OCI-LY1 (cell line): Measurements from ENCODE around the gene DAZAP2.
A peak's percentile ranks its signal among the peaks of the same experiment; 100 is the strongest.

ENCODE experiments used
- H2AFZ ChIP-seq: fragments of 200-600 bp; sonication (generic), shearing (Covaris generic); 2 replicates; pipeline ENCODE4 v1.6.0; 2014; ENCODE audit warnings: antibody characterized with exemption, mild to moderate bottlenecking, low read length
- H3F3A ChIP-seq: fragments of 200-600 bp; sonication (generic), shearing (Covaris generic); 2 replicates; pipeline ENCODE4 v1.6.0; 2014; ENCODE audit warnings: mild to moderate bottlenecking, antibody characterized with exemption, low read length, moderate library complexity; ENCODE audit not compliant: insufficient read depth
- H3K27ac ChIP-seq: fragments of 200-600 bp; sonication (generic); 2 replicates; pipeline ENCODE4 v1.5.1; 2014; ENCODE audit warnings: low read length, mixed run types, mild to moderate bottlenecking, low read depth; ENCODE audit not compliant: poor library complexity, severe bottlenecking
- H3K27me3 ChIP-seq: fragments of 200-600 bp; sonication (generic); 2 replicates; pipeline ENCODE4 v1.6.0; 2014; ENCODE audit warnings: antibody characterized with exemption, mild to moderate bottlenecking, low read length, moderate library complexity; ENCODE audit not compliant: insufficient read depth
- H3K36me3 ChIP-seq: fragments of 200-600 bp; sonication (generic); 2 replicates; pipeline ENCODE4 v1.6.1; 2014; ENCODE audit warnings: mild to moderate bottlenecking, antibody characterized with exemption, low read length, moderate library complexity, mixed read lengths; ENCODE audit not compliant: insufficient read depth
- H3K4me1 ChIP-seq: fragments of 200-600 bp; sonication (generic); 2 replicates; pipeline ENCODE4 v1.5.1; 2014; ENCODE audit warnings: mild to moderate bottlenecking, low read length, moderate library complexity; ENCODE audit not compliant: insufficient read depth, severe bottlenecking
- H3K4me2 ChIP-seq: fragments of 200-600 bp; sonication (generic), shearing (Covaris generic); 2 replicates; pipeline ENCODE4 v1.6.1; 2014; ENCODE audit warnings: low read length
- H3K4me3 ChIP-seq: fragments of 200-600 bp; sonication (generic); 2 replicates; pipeline ENCODE4 v1.5.1; 2014; ENCODE audit warnings: low read length, low read depth, mild to moderate bottlenecking, mixed read lengths; ENCODE audit not compliant: poor library complexity, severe bottlenecking
- H3K79me2 ChIP-seq: fragments of 200-600 bp; shearing (Covaris generic); 2 replicates; pipeline ENCODE4 v1.6.1; 2016; ENCODE audit warnings: mixed run types, low read length, mixed read lengths; ENCODE audit not compliant: insufficient read depth
- H3K9ac ChIP-seq: fragments of 200-600 bp; sonication (generic), shearing (Covaris generic); 2 replicates; pipeline ENCODE4 v1.6.1; 2014; ENCODE audit warnings: mild to moderate bottlenecking, low read length, mixed read lengths
- H3K9me2 ChIP-seq: fragments of 200-600 bp; sonication (generic), shearing (Covaris generic); 2 replicates; pipeline ENCODE4 v1.6.1; 2014; ENCODE audit warnings: low read depth, mild to moderate bottlenecking, low read length, mixed read lengths
- H3K9me3 ChIP-seq: fragments of 200-600 bp; shearing (Covaris generic); 2 replicates; pipeline ENCODE4 v1.6.1; 2014; ENCODE audit warnings: low read length, mixed read lengths
- H4K20me1 ChIP-seq: fragments of 200-600 bp; sonication (generic), shearing (Covaris generic); 2 replicates; pipeline ENCODE4 v1.6.0; 2016; ENCODE audit warnings: mild to moderate bottlenecking, low read length; ENCODE audit not compliant: insufficient read depth
- CTCF ChIP-seq: fragments of 200-600 bp; sonication (generic), shearing (Covaris generic); IDR thresholded peaks from 2 replicates; pipeline ENCODE4 v1.5.1; 2017; ENCODE audit warnings: mild to moderate bottlenecking, antibody characterized with exemption, low read length, moderate library complexity, mixed read lengths
- EZH2 ChIP-seq: fragments of 200-600 bp; sonication (generic), shearing (Covaris generic); IDR thresholded peaks from 2 replicates; pipeline ENCODE4 v1.8.0; 2017; ENCODE audit warnings: borderline replicate concordance, mixed run types, mild to moderate bottlenecking, antibody characterized with exemption, low read length, moderate library complexity, mixed read lengths

Gene DAZAP2

DNA sequence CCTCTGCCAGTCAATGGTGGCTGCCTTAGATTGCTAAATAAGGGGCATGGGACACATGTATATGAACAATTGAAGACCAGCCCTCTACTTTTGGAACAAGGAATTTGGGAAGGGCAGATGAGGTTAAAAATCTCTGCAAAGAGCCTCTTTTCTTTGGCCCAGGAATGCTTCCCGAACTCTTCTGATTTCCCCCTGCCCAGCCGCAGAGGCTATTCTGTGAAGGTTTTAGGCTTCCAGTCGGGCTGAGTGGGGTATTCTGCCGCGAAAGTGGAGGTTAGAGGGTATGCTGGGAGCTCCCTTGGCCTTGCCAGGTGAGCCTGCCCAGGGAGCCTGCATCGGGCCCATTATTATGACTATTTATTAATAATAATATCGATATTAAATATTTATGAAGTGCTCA is 22.0 kb upstream of the DAZAP2 start:
- Histone ChIP-seq H3K9me3 (no peaks in the 10 kb centered on the region), H2AFZ (no peak overlapping the region), H3K79me2 (no peaks in the 10 kb centered on the region), H3K27ac (no peak overlapping the region), H3K4me2 (no peak overlapping the region), H3F3A (peaks cover 13% of the 10 kb centered on the region; the same call in 1 of the 2 replicates), H3K4me3 (peak overlapping the region; percentile 78), H3K27me3 (no peaks in the 10 kb centered on the region), H4K20me1 (no peaks in the 10 kb centered on the region), H3K9me2 (no peaks in the 10 kb centered on the region), H3K9ac (no peak overlapping the region), H3K36me3 (no peaks in the 10 kb centered on the region; the same call in 1 of the 2 replicates), H3K4me1 (peaks cover 10% of the 10 kb centered on the region)
- TF ChIP-seq EZH2 (no peak), CTCF (no peak)

- Histone ChIP-seq H3K9me3 (no peaks in the 10 kb centered on the region), H2AFZ (peak overlapping the region; percentile 54; the same call in 1 of the 2 replicates), H3K27ac (no peak overlapping the region), H3K4me2 (peak overlapping the region; percentile 96), H3K9me2 (no peaks in the 10 kb centered on the region), H3K4me3 (peak overlapping the region; percentile 78), H3K27me3 (no peaks in the 10 kb centered on the region), H3K36me3 (no peaks in the 10 kb centered on the region; the same call in 1 of the 2 replicates), H3K9ac (peak overlapping the region; percentile 72), H3K79me2 (no peaks in the 10 kb centered on the region), H4K20me1 (no peaks in the 10 kb centered on the region), H3K4me1 (peaks cover 10% of the 10 kb centered on the region), H3F3A (peaks cover 13% of the 10 kb centered on the region; the same call in 1 of the 2 replicates)
- TF ChIP-seq CTCF (peak; percentile 33; the same call in 1 of the 2 replicates), EZH2 (no peak)
Observed at GRCh38 chr12:51217133-51217967, 21.3 kb upstream of the DAZAP2 start.

DNA sequence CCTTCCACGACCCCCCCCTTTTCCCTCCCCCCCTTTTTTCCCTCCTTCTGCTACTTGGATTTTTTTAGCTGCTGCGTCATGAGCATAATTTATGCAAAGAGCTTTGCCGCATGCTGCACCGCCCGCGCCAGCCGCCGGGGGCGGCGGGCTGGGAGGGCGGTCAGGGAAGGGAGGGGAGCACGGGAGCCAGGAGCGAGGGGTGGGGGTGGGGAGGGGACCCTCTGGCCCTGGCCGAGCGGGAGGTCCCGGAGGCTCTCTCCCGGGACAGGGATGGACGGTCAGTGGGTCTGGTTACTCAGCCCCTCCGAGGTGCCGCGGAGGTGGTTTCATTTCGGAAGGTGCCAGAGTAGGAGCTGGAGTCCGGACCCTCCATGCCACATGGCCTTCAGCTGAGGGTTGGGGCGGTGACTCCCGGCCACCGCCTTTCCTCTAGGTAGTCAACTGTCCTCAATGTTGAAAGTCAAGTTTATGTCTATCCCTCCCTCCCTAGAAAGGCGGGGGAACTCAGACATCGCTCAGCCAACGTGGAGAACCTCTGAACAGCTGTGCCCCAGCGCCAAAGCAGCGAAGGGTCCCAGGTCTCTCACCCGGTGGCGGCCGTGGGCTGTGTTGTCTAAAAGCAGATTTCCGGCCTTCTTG is 20.5 kb upstream of the DAZAP2 start, which contains the start of gene POU6F1:
TSS of gene POU6F1 (minus strand) at position 95 of the 639 bp plus-strand sequence. CDS start 11,226 bp downstream, outside the sequence.
- Histone ChIP-seq H3K9me2 (no peaks in the 10 kb centered on the region), H3K4me3 (peak within 1 kb of the TSS; percentile 78), H3K9ac (peak within 1 kb of the TSS; percentile 72), H3K4me2 (peak within 1 kb of the TSS; percentile 96), H3K4me1 (peaks cover 10% of the 10 kb centered on the region), H3K9me3 (no peaks in the 10 kb centered on the region), H3K79me2 (no peaks in the 10 kb centered on the region), H3K36me3 (no peaks in the 10 kb centered on the region; the same call in 1 of the 2 replicates), H3F3A (peaks cover 13% of the 10 kb centered on the region; the same call in 1 of the 2 replicates), H3K27ac (no peak within 1 kb of the TSS), H3K27me3 (no peaks in the 10 kb centered on the region), H4K20me1 (no peaks in the 10 kb centered on the region), H2AFZ (peak within 1 kb of the TSS; percentile 65; the same call in 1 of the 2 replicates)
- TF ChIP-seq CTCF (peak; percentile 50), EZH2 (no peak)
